Measurements from ENCODE around the gene CACYBP.

GRCh38 chr1:175034775-175035174 lies 35.0 kb downstream of the CACYBP start:
- TF ChIP-seq CTCF (optimal IDR thresholded peaks at IDR 0.05 in 1 of 3, IDR thresholded peaks at IDR 0.05 in 1 of 3, conservative IDR thresholded peaks at IDR 0.05 in 1 of 3; ENCODE audit: extremely low read depth in 1 of 3, insufficient read depth in 2 of 3, low read length in 3 of 3) (no peak), EZH2 (IDR thresholded peaks at IDR 0.05; ENCODE audit: low read length) (no peak)
